DOHH2 (cell line): ENCODE results near the gene CYP11A1.

Source experiments
- EZH2phosphoT487 ChIP-seq: fragments of 200-600 bp; sonication (generic); IDR thresholded peaks from 2 replicates; pipeline ENCODE4 v1.6.1; 2017; ENCODE audit warnings: borderline replicate concordance, mild to moderate bottlenecking, antibody characterized with exemption, low read length, moderate library complexity, mixed read lengths
- TF ChIP-seq, protein P1 (sequence below): fragments of 200-600 bp; sonication (generic); IDR thresholded peaks from one replicate; pipeline ENCODE4 v1.5.1; 2014; ENCODE audit warnings: antibody characterized with exemption, mild to moderate bottlenecking, low read depth, low read length; ENCODE audit not compliant: poor library complexity, severe bottlenecking

DNA sequence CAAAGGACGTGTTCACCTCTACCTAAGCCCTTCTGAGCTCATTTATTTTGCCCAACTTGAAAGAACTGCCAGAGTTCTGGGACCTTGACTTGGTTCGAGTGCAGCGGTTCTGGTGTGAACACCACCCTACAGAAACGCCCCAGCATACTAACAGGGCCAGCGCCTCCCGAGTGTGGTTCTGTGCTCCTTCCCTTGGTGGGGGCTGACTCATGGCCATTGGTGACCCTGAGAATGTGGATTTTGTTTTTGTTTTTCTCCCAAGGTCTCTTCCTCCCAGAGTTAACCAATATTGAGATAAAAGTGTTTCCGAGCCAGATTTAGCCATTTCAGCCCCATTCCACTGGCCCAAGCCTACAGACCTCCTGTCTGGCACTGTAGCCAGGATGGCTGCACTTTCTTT lies 38.4 kb upstream of the CYP11A1 start:
- TF ChIP-seq, protein P1, sequence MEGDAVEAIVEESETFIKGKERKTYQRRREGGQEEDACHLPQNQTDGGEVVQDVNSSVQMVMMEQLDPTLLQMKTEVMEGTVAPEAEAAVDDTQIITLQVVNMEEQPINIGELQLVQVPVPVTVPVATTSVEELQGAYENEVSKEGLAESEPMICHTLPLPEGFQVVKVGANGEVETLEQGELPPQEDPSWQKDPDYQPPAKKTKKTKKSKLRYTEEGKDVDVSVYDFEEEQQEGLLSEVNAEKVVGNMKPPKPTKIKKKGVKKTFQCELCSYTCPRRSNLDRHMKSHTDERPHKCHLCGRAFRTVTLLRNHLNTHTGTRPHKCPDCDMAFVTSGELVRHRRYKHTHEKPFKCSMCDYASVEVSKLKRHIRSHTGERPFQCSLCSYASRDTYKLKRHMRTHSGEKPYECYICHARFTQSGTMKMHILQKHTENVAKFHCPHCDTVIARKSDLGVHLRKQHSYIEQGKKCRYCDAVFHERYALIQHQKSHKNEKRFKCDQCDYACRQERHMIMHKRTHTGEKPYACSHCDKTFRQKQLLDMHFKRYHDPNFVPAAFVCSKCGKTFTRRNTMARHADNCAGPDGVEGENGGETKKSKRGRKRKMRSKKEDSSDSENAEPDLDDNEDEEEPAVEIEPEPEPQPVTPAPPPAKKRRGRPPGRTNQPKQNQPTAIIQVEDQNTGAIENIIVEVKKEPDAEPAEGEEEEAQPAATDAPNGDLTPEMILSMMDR, result no peak
- no peak for TF ChIP-seq EZH2phosphoT487
